SK-N-MC (cell line): ENCODE data around the gene ARID1B.

Experiments used
- EZH2 ChIP-seq: fragments of 200-600 bp; sonication (generic); IDR thresholded peaks from one replicate; pipeline ENCODE4 v1.6.1; 2017; ENCODE audit warnings: antibody characterized with exemption
- FOXP2 ChIP-seq: optimal IDR thresholded peaks from 2 replicates; pipeline ENCODE3; 2011; ENCODE audit warnings: mild to moderate bottlenecking, moderate library complexity; ENCODE audit not compliant: insufficient read depth; ENCODE audit errors: extremely low read length, control extremely low read depth
- POLR2AphosphoS5 ChIP-seq: IDR thresholded peaks from 2 replicates; pipeline ENCODE4 v1.6.1; 2012; ENCODE audit warnings: mild to moderate bottlenecking, low read depth, low read length, borderline replicate concordance

DNA sequence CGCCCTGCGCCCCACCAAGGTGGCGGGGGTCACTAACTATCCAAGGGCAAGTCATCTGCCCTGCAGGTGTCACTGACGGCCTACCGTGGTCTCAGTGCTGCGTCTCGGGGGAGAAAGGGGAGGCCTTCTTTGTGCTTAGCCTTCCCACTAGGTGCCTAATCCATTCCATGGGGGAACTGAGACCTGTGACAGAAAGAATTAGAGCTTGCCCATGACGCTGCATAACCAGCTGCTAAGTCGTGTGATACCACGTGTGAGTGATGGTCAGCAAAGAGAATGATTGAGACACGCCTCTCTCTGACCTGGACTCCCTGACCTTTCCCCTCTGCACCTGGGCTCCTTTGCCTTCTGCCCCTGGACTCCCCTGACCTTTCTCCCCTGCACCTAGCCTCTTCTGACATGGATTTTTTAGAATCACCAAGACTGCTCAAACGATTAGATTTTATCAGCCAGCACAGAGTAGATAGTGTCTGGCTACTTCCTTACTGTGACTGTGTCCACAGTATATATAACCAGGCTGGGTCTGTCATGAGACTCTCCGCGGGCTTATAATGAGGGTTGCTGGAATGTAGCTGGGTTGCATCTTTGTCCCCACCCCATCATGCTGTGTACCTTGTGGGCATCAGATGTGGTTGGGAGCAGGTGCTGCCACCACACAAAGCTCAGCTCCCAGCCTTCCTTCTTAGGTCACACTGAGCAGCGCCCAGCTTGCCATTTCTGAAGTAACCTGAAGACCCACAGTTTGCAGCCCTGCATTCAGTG lies 405.5 kb downstream of the ARID1B start:
- TF ChIP-seq POLR2AphosphoS5, result no peak
- no peak for TF ChIP-seq EZH2
- no peak for TF ChIP-seq FOXP2
